Stimulated activated naive CD4-positive, alpha-beta T cell treated with Interleukin-2 at 50 U/mL for 16 hours (primary cell): ENCODE data around the gene CFAP299.

Experiments
- DNase-seq: peaks from one replicate; lab custom pipeline; 2025; lab: John Stamatoyannopoulos, UW

Gene CFAP299

DNA sequence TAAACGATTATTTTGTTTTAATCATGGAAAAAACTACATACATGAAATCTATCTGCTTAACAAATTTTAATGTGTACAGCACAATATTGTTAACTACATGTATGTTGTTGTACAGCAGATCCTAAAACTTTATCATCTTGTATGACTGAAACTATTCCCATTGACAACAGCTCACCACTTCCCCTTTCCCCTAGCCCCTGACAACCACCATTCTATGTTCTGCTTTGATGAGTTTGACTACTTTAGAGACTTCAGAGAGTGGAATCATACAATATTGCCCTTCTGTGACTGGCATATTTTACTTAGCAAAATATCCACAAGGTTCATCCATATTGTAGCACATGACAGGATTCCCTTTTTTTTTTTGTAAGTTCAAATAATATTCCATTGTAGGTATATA lies 185.9 kb downstream of the CFAP299 start:
- DNase-seq = no peak

DNA sequence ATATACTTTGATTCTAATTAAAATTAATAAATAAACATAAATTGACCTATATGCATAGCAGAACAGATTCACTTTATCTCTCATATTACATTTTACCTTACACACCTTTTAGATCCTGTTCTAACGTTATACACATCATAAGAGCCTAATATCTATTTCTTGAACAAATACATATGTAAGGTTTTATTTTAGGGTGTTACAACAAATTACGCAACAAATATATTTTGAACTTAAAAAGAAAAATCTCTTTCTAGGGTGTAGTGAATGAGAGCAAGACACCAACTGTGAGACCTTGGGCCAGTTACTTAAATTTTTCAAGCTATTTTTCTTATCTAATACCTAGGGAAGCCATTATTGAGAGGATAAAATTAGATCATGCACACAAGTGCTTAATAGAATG lies 191.2 kb downstream of the CFAP299 start:
- no peak for DNase-seq

DNA sequence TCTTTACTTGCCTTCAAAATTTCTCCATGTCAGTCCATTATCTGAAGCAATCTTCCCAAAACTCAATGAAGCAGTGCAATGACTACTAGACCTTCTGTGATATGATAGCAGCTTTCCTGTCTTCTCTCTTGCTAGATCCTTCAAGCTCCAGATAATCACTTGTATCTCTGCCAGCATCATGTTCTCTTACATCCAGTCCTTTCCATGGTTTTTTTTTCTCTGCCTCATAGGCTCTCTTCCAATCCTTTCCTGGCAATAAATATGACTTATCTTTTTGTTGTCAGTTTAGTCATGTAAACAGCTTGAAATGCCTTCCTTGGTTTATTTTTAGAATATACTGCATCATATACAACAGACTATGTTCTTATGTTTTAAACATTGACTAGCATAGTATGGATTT lies 193.5 kb downstream of the CFAP299 start:
- no peak for DNase-seq

DNA sequence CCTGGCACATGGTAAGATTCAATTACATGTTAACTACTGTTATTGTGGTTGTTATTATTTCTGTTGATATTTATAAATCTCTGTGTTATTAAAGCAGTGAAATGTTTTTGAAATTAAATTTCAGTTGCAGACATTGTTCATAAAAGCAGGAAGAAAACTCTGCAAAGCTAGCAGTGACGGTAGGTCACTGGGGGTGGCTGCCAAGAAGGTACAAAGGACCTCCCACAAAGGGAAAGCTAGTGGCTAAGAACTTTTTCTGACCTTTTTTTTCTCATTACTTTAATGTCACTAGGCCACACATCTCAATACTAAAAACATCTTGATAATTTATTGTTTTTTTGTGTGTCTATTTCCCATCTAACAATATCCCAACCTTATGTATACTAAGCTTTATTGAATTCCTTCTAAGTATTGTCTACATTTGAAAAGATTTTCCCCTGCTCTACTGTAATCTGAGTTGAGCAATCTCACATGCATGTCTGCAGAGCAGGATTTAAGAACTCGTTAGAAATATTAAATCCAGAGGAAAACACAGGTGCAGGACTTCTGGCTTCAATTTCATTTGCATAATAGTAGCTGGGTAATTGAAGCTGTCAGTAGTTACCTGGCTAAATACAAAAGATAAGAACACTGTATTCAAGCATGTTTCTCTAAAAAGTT lies 197.3 kb downstream of the CFAP299 start:
- no peak for DNase-seq

DNA sequence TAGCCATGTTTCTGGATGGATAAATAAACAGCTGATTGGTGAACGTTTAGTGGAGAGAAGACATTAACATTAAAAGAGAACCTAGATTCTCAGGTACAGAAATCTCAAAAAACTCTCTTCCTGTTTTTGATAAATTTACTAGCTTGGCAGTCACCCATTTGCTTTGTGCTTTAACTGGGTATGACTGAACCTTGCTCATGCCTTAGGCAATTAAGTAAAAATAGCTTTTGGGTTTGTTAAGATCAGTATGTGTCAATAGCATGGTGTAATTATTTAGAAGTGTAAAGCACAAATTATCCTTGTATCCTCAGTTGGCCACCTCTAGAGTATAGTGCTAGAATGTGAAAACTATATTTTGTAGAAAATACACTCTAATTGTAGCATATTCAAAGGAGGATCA lies 200.0 kb downstream of the CFAP299 start:
- DNase-seq = no peak

DNA sequence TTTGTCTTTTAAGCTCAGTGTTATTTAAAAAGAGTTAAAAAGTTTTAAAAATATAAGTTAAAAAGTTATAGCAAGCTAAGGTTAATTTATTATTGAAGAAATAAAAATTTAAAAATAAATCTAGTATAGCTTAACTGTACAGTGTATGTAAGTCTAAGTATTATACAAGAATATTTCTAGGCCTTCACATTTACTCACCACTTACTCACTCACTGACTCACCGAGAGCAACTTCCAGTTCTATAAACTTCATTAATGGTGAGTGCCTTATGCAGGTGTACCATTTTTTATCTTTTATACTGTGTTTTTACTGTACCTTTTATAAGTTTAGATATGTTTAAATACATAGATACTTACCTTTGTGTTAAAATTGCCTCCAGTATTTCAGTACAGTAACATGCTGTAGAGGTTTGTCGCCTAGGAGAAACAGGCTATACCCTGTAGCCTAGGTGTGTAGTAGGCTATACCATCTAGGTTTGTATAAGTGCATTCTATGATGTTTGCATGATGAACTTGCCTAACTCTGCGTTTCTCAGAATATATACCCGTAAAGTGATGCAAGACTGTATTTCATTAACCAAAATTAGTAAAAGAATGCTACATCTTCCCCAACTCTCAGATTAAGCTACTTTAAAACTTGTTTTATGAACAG lies 202.9 kb downstream of the CFAP299 start:
- DNase-seq = no peak

DNA sequence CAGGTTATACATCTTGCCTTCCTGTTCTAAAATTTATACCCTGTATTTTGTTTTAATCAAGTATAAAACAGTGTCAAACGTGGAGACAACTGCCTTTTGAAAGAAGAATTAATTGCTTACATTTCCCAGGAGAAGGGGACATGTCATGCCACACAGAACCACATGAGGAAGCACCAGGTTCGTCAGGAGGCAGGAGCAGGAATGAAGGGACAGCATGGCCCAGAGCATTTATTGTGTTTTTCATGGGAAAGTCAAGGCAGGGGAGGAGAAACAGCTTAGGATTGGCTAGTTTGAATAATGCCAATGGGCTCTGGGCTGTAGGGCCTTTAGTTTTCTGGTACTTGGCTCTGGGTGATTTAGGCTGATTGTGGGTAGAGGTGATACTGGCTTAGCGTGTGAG lies 203.7 kb downstream of the CFAP299 start:
- DNase-seq = no peak

DNA sequence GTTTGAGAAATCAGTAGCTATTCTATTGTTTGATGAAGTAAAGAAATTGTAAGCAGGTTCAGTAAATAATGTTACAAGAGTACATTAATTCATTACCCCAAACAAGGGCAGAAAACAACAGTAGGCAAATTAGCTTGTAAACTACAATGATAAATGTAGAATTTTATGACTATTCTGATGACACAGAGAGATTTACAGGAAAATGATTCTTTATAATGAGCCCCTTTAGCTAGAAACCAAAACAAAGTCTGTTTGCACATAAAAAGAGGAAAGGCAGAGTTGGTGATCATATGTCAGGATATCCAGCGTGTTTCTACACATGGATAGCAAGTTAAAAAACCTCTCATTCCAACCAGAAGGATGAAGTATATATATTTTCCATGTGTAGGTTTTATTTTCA lies 204.8 kb downstream of the CFAP299 start:
- DNase-seq = no peak

DNA sequence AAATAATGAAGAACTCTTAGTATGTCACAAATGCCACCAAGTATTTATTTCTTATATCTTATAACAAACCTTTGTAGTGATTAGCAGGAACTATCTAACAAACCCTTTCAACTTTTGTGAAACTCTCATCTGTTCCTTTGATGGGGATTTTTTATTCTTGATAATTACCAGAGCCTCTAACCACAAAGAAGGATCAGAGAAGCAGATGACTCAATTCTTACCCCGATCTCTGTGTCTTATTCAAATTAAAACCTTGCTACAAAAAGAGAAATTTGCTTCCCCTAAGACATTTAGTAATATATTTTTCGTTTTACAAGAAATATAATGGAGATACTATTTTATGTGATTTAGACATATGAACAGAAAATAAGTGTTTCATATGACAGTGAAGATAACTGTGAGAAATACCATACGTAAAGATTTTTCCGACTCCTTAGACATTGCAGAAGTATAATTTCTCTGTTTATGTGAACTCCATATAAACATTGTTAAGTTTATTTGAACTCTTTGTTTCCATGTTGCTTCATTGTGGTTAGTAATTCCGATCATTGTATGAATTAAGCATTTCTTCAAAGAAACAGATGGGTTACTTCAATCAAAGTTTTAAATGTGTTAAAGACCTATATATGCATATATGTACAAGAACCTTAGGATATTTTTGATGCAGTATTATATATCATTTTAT lies 205.4 kb downstream of the CFAP299 start:
- DNase-seq = no peak

DNA sequence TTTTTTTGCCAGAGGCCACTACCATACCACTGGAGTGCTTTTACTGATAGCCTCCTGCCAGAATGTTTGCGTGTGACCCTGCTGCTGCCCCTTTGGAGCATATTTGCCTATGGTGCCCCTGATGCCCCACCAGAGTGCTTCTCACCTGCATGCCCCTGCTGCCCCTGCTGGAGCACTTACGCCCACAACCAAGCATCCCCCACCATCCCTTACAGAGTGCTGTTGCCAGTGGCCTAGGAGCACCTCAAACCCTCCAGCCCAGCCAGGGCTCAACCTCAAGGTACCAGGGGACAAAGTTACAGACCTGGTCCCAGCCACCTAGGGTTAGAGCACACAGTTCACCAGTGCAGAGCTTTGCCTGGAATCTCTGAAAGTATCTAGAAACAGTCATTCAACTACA lies 207.2 kb downstream of the CFAP299 start:
- DNase-seq = no peak

DNA sequence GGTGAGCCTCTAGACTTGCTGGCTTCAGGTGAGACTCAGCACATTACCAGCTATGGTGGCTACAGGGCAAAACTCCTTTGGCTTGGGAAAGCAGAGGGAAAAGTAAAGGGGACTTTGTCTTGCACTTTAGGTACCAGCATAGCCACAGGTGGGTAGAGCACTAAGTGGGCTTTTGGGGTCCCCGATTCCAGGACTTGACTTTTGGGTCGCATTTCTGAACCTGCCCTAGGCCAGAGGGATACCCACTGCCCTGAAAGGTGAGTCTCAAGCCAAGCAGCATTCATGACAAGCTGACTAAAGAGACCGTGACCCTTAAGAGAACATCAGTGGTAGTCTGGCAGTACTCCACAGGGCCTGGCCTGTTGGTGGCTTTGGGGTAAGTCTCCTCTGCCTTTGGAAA lies 224.8 kb downstream of the CFAP299 start:
- DNase-seq = no peak

DNA sequence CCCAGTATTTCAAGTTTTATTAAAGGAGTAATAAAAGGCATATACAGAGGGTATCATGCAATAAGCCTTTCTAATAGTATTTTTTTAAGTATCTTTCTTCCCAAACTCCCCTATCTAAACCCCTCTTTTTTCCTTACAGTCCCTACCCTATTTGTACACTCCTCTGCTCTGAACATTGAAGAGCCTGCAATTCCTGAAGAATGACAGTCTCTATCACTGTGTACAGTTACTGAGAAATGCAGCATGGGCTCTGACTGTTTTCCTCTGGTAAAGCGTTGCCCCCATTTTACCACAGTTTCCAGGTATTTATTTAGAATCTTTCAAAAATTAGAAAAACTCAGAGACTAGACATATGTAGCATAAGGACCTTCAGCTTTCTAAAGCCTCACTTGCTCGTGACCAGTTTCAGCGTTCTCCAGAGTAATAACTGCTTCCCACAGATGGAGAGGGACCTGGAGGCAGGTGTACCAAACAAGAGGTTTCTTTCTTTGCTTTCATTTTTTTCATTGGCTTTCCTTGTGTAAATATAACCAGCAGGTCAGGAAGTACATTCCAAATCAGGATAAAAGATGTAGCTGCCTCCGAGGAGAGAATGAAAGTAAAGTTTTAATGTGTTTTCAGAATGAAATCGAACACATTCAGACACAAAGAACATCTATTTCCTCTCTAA lies 230.8 kb downstream of the CFAP299 start:
- no peak for DNase-seq

DNA sequence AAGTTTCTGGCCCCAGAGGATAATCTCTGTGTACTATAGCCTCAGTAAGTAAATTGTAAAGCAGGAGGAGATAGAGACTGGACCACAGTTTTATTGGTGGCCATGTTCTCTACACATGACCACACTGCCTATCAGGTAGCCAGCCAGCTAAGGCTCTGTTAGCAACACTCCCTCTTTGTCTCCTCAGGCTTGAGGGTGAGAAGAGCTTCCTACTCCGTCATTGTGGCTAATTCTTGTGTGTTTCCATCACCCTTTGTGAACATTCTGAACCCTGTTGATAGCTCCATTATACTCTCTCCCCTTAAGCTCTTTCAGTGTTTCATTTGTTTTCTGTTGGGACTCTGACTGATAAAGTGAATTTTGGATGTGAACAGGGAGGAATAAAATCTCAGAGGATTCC lies 233.4 kb downstream of the CFAP299 start:
- no peak for DNase-seq

DNA sequence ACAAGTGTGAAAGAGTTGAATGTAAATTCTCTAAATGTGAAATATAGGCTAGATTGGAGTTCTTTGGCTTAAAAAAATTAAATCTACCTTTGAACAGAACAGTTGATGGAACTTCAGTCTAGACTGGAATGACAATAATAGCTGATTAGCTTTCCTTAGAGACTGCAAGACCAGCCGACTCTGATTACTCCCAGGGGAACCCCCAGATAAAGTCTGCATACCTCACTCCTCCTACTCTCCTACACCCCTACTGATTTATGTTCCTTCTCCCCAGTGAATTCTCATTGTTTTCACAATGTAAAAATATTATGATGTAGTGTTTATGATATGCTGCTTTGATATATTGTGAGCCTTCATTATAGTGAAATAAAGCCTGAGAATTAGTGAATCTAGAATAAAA lies 241.3 kb downstream of the CFAP299 start:
- DNase-seq = no peak

DNA sequence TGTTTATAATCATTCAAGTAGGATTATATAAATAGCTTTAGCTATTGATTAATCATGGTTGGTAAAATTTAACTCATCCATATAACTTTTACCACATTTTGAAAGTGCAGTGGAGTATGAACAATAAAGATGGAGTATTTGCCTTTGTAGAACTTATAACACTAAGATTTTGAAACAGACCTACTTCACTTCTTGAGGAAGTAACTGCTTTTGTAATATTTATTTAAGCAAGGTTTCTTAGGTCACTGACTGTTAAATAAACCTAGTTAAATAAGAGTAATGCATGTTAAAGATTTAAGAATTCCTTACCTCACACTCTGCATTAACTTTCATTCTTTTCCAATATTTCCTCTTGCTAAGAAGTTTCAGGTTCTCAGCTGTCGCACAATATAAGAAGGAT lies 242.5 kb downstream of the CFAP299 start:
- no peak for DNase-seq

DNA sequence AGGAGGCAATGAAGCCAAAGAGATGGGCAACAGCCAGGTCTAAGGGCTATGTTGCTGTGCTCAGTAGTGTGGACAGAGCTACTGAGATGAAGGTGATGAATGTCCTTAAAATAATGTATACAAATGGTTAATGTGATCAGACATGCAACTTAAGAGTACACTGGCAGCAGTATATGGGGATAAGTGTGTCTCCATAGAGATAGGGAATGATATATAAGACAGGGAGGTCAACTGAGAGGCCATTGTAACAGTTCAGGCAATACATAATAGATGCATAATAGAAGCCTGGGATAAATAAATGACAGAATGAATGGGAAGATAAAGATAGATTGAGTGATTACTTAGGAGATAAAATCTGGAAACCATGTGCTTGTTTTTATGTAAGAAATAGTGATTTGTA lies 250.0 kb downstream of the CFAP299 start:
- no peak for DNase-seq

DNA sequence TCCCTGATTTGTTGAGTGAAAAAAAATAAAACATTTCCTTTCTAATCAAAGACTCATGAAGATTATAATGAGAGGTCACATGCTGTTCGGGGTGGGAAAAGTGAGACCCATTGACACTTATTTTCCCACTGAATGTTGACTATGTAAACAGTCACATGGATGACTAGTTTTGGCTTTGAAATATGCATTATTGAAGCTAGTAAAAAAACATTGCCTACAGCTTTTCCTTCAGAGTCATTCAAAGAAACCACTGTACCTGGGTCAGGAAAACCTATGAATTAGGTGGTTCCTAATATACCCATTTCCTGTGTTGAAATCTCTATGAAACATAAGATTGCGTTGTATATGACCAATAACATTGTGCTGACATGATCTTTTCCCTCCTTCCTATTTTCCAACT lies 251.2 kb downstream of the CFAP299 start:
- no peak for DNase-seq

DNA sequence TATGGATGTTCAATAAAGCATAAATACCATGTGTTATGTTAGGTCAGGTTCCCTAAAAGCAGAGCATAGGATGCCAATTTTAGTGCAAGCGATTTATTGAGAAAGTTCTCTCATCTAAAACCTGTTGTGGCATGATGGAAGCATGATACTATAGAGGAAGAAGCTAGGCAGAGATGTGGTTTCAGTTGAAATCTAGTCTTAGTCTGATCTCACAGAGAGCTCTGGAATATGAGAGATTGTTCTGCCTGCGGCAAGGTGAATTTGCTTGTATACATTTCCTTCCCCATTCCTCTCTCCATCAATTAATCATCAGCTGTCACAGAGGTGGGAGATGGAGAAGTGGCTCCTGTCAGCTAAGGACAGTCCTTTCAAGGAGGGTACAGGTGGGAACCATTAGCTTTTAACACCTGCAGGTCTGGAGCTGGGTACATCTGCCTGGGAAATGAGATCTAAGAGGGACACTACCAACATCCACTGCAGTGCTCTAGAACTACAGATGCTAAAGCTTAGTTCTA lies 252.4 kb downstream of the CFAP299 start:
- DNase-seq = no peak

DNA sequence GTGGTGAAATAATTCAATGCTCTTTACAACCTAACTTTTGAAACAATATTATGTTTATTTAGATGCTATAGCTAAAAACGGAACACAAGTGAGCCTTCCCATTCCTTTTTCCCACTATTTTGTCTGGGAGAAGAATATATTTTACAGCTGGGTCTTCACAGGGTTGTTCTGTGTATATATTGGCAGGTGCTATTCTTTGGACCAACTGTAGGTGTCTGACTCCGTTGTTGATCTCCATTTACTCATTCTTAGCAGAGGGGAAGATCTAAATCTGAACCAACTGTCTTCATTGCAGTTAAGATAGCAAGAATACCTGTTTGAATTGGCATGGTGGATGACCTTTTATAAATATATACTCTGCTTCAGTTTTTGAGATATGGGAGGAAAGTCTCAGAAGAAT lies 257.4 kb downstream of the CFAP299 start:
- no peak for DNase-seq

DNA sequence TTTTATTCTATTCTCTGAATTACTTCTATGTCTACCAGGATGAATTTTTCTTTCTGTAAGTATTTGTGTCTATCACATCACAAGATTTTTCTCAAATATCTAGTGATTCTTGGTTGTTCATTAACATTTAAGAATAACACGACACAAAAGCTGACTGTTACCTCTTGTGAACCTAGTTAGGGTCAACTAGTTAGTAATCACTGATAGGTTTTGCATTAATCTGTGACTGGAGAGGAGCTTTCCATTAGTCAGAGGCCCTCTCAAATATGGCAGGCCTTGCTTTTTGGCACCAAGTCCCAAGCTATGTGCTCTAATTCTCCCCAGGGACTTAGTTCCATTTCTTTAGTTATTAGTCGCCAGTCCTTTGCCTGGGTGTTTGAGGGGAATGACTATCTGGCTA lies 259.2 kb downstream of the CFAP299 start:
- DNase-seq = no peak

DNA sequence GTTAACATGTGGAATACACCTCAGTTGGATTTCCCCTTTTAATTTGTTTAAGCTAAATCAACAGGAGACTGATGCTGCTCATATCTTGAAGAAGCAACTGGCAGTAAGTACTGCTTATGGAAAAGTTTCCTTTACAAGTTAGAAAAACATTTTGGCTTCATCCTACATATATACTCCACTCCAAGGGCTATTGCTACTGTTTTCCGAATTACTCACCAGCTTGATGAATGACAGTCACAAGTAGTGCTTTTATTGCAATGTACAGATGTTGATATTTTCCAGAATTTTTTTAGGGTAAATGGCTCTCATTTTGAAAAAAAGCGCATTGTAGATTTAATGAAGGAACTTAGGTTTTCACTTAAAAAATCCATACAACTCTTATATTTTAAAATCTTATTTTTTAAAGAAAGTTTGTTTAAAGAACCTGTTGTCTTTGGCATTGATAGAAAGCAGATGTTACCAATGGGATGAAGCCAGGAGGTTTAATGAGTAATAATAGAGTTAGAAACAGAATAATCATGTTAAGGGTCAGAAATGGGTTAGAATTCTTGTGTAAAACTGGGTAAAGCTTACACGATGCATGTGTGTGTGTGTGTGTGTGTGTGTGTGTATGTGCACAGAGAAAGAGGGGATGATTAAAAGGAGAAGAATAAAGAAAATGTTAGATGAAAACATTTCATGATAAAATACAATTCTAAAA lies 272.9 kb downstream of the CFAP299 start:
- no peak for DNase-seq

DNA sequence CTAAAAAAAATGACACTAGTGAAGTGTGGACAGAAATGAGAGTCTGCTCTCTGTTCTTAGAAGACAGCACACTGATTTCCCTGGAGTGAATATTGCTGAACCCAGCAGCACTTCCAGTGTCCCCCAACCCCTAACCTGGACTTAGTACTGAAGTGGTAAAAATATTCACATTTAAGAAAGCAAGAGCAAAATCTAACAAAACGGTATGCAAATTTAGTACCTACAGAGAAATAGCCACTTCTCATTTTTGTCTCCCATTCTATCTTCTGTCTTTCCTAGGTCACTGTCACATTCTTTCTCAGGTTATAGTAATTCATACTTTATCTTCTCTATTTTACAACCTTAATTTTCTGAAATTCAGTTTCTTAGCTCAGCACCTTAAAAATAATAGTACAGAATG lies 274.7 kb downstream of the CFAP299 start:
- no peak for DNase-seq
